Liver (tissue), 9 donors: ENCODE measurements around the gene TENM3. TPM values are rescaled to one million over a fixed set of nuclear protein-coding genes. Genes with fewer than 3 reads are reported as not detected.

Source experiments
- DNase-seq: peaks from one replicate; pipeline ENCODE4 v3.0.0-alpha.2; 2017; ENCODE audit warnings: low spot score
- H3K27ac ChIP-seq, 2 donors: one replicate each; pipeline ENCODE4 v1.7.0; 2013; ENCODE audit warnings: inconsistent platforms in 2 of 2, low read length in 2 of 2, control low read depth in 1 of 2, low read depth in 1 of 2, mild to moderate bottlenecking in 1 of 2
- H3K27me3 ChIP-seq, 4 donors: one replicate each; pipeline versions ENCODE4 v1.6.1 to v1.7.0; 2013; ENCODE audit warnings: low read length in 3 of 4, inconsistent platforms in 1 of 4, mild to moderate bottlenecking in 1 of 4, moderate library complexity in 1 of 4; ENCODE audit not compliant: control insufficient read depth in 4 of 4, insufficient read depth in 4 of 4
- H3K36me3 ChIP-seq, 4 donors: one replicate each; pipeline versions ENCODE4 v1.6.1 to v1.7.0; 2013; ENCODE audit warnings: low read length in 3 of 4, mild to moderate bottlenecking in 3 of 4, low read depth in 1 of 4, moderate library complexity in 1 of 4; ENCODE audit not compliant: control insufficient read depth in 4 of 4, insufficient read depth in 3 of 4
- H3K4me1 ChIP-seq, 4 donors: one replicate each; pipeline versions ENCODE4 v1.6.1 to v1.7.0; 2013; ENCODE audit warnings: low read length in 3 of 4, mild to moderate bottlenecking in 3 of 4, moderate library complexity in 1 of 4; ENCODE audit not compliant: control insufficient read depth in 4 of 4, insufficient read depth in 4 of 4
- H3K4me3 ChIP-seq, 3 donors: one replicate each; pipeline versions ENCODE4 v1.6.1 to v1.7.0; 2013; ENCODE audit warnings: low read length in 3 of 3, control low read depth in 1 of 3, low read depth in 1 of 3, mild to moderate bottlenecking in 1 of 3
- H3K9ac ChIP-seq, 2 donors: one replicate each; pipeline ENCODE4 v1.7.0; 2013; ENCODE audit warnings: low read length in 2 of 2, mild to moderate bottlenecking in 2 of 2, moderate library complexity in 2 of 2, control low read depth in 1 of 2, low read depth in 1 of 2
- H3K9me3 ChIP-seq, 4 donors: one replicate each; pipeline versions ENCODE4 v1.6.1 to v1.7.0; 2013; ENCODE audit warnings: low read length in 3 of 4; ENCODE audit not compliant: control insufficient read depth in 4 of 4
- ATF3 ChIP-seq: IDR thresholded peaks from 2 replicates; pipeline ENCODE4 v1.6.1; 2016; ENCODE audit warnings: antibody characterized with exemption
- CTCF ChIP-seq: fragments of 150-350 bp; IDR thresholded peaks from 2 replicates; pipeline ENCODE4 v1.5.1; 2017; ENCODE audit warnings: improper control_type of control experiment, low read depth, low read length; ENCODE audit not compliant: missing input control
- EGR1 ChIP-seq, 2 donors: IDR thresholded peaks; 2 replicates each; pipeline ENCODE4 v1.6.1; 2016 to 2018; ENCODE audit warnings: antibody characterized with exemption in 2 of 2, low read depth in 2 of 2
- FOXA1 ChIP-seq: IDR thresholded peaks from 2 replicates; pipeline ENCODE4 v1.6.1; 2016; ENCODE audit warnings: antibody characterized with exemption
- FOXA2 ChIP-seq: IDR thresholded peaks from 2 replicates; pipeline ENCODE4 v1.6.1; 2016; ENCODE audit warnings: antibody characterized with exemption
- GABPA ChIP-seq, 2 donors: IDR thresholded peaks in 1 of 2; conservative IDR thresholded peaks in 1 of 2; 2 replicates each; pipeline ENCODE4 v1.6.1; 2016; ENCODE audit warnings: antibody characterized with exemption in 2 of 2, mild to moderate bottlenecking in 1 of 2, moderate library complexity in 1 of 2
- HNF4A ChIP-seq, 2 donors: conservative IDR thresholded peaks; 2 replicates each; pipeline ENCODE4 v1.6.1; 2016; ENCODE audit warnings: antibody characterized with exemption in 2 of 2, mild to moderate bottlenecking in 2 of 2
- HNF4G ChIP-seq: IDR thresholded peaks from 2 replicates; pipeline ENCODE4 v1.6.1; 2016; ENCODE audit warnings: antibody characterized with exemption
- JUND ChIP-seq, 2 donors: IDR thresholded peaks; 2 replicates each; pipeline ENCODE4 v1.6.1; 2016; ENCODE audit warnings: antibody characterized with exemption in 2 of 2
- MAX ChIP-seq: IDR thresholded peaks from 2 replicates; pipeline ENCODE4 v1.6.1; 2016; ENCODE audit warnings: antibody characterized with exemption
- NR2F2 ChIP-seq: IDR thresholded peaks from 2 replicates; pipeline ENCODE4 v1.6.1; 2016; ENCODE audit warnings: antibody characterized with exemption
- RAD21 ChIP-seq, 2 donors: IDR thresholded peaks; 2 replicates each; pipeline ENCODE4 v1.6.1; 2016; ENCODE audit warnings: antibody characterized with exemption in 2 of 2, mild to moderate bottlenecking in 2 of 2
- REST ChIP-seq: IDR thresholded peaks from 2 replicates; pipeline ENCODE4 v1.6.1; 2016; ENCODE audit warnings: antibody characterized with exemption, mild to moderate bottlenecking
- RXRA ChIP-seq, 2 donors: IDR thresholded peaks; 2 replicates each; pipeline ENCODE4 v1.6.1; 2017 to 2018; ENCODE audit warnings: antibody characterized with exemption in 2 of 2, mild to moderate bottlenecking in 1 of 2
- SP1 ChIP-seq: IDR thresholded peaks from 2 replicates; pipeline ENCODE4 v1.6.1; 2018; ENCODE audit warnings: antibody characterized with exemption, mild to moderate bottlenecking
- TAF1 ChIP-seq: conservative IDR thresholded peaks from 2 replicates; pipeline ENCODE4 v1.6.1; 2016; ENCODE audit warnings: antibody characterized with exemption, mild to moderate bottlenecking
- YY1 ChIP-seq: IDR thresholded peaks from 2 replicates; pipeline ENCODE4 v1.6.1; 2016; ENCODE audit warnings: antibody characterized with exemption, mild to moderate bottlenecking
- WGBS: extraction: QIAGEN DNeasy Blood & Tissue Kit; methylation state at CpG from one replicate; pipeline ENCODE4 v1.1.7; 2013; 5-methylcytosine and 5-hydroxymethylcytosine counted together
- polyA plus RNA-seq, 2 donors: library from polyadenylated mRNA; stranded (reverse) in 1 of 2; unstranded in 1 of 2; fragments of 200-250 nt in 1 of 2; fragments of >200 nt in 1 of 2; fragmentation: Nextera tagmentation in 1 of 2; extraction: Ambion mirVana in 1 of 2; gene quantifications; one replicate each; pipeline versions ENCODE4 v1.2.1 to v1.2.3, GENCODE V29; 2013 to 2015
- total RNA-seq, 2 donors: library from RNA; depleted of rRNA; stranded (reverse); fragments of >200 nt; gene quantifications; one replicate each; pipeline ENCODE4 v1.2.3, GENCODE V29; 2014
- donor health status: healthy.
- donor health status: healthy.
- donor health status: healthy.
- donor health status: healthy.
- donor health status: healthy.

TENM3 gene
- total and polyA plus RNA-seq, 4 donors, result 0.32 to 16.8 (median 0.70) TPM

GRCh38 chr4:182449930-182450439 is 206.8 kb downstream of the TENM3 start:
- no peak for TF ChIP-seq MAX
- TF ChIP-seq FOXA1, result no peak
- no peak for TF ChIP-seq REST
- TF ChIP-seq FOXA2, result no peak
- no peak for TF ChIP-seq SP1
- no peak for TF ChIP-seq CTCF
- TF ChIP-seq TAF1, result no peak
- TF ChIP-seq JUND (IDR thresholded peaks at IDR 0.05), result no peak
- no peak for TF ChIP-seq RXRA (IDR thresholded peaks at IDR 0.05)
- no peak for TF ChIP-seq YY1
- no peak for TF ChIP-seq RAD21 (IDR thresholded peaks at IDR 0.05)
- no peak for TF ChIP-seq NR2F2
- no peak for TF ChIP-seq EGR1 (IDR thresholded peaks at IDR 0.05; ENCODE audit: low read depth in 2 of 2)
- TF ChIP-seq ATF3, result no peak
- TF ChIP-seq GABPA (IDR thresholded peaks at IDR 0.05 in 1 of 2, conservative IDR thresholded peaks at IDR 0.05 in 1 of 2), result no peak
- no peak for TF ChIP-seq HNF4A (conservative IDR thresholded peaks at IDR 0.05)
- TF ChIP-seq HNF4G, result no peak
- Histone ChIP-seq H3K27me3 (peaks cover 0 to 11% (median 0%) of the 10 kb centered on the region in 4 donors), H3K36me3 (no peaks in the 10 kb centered on the region), H3K9ac (peak overlapping the region in 1 of 2 donors; percentile 53), H3K4me3 (peak overlapping the region; percentile 53 to 88 (median 60)), H3K9me3 (no peaks in the 10 kb centered on the region), H3K4me1 (peaks cover 9 to 20% (median 16%) of the 10 kb centered on the region in 4 donors), H3K27ac (no peak overlapping the region)
- DNase-seq, result no peak
- 10% methylated on average over 4 of the region's 4 CpGs for WGBS

- H3K27ac ChIP-seq, result no peak overlapping the region
- no peaks in the 10 kb centered on the region for H3K36me3 ChIP-seq
- H3K4me3 ChIP-seq, result no peak overlapping the region
- peaks cover 0 to 11% (median 0%) of the 10 kb centered on the region in 4 donors for H3K27me3 ChIP-seq
- WGBS, result 94% methylated on average over 4 of the region's 4 CpGs
- H3K9ac ChIP-seq, result no peak overlapping the region
- H3K9me3 ChIP-seq, result no peaks in the 10 kb centered on the region
- no peak for DNase-seq
- peaks cover 9 to 20% (median 16%) of the 10 kb centered on the region in 4 donors for H3K4me1 ChIP-seq
- TF ChIP-seq NR2F2, result no peak
- TF ChIP-seq GABPA (IDR thresholded peaks at IDR 0.05 in 1 of 2, conservative IDR thresholded peaks at IDR 0.05 in 1 of 2), result no peak
- no peak for TF ChIP-seq RXRA (IDR thresholded peaks at IDR 0.05)
- TF ChIP-seq SP1, result no peak
- no peak for TF ChIP-seq HNF4A (conservative IDR thresholded peaks at IDR 0.05)
- TF ChIP-seq YY1, result no peak
- no peak for TF ChIP-seq REST
- TF ChIP-seq RAD21 (IDR thresholded peaks at IDR 0.05), result no peak
- TF ChIP-seq ATF3, result no peak
- no peak for TF ChIP-seq HNF4G
- TF ChIP-seq TAF1, result no peak
- TF ChIP-seq MAX, result no peak
- TF ChIP-seq CTCF, result no peak
- TF ChIP-seq JUND (IDR thresholded peaks at IDR 0.05), result no peak
- TF ChIP-seq FOXA2, result no peak
- TF ChIP-seq EGR1 (IDR thresholded peaks at IDR 0.05; ENCODE audit: low read depth in 2 of 2), result no peak
- TF ChIP-seq FOXA1, result no peak
These were observed 208.2 kb downstream of the TENM3 start for GRCh38 chr4:182451441-182451840.
